ENCODE data around the gene DICER1.
A peak's percentile ranks its signal among the peaks of the same experiment; 100 is the strongest.

DICER1 gene

GRCh38 chr14:95101736-95102679 lies 55.3 kb downstream of the DICER1 start:
- no peak overlapping the region for H3K27ac ChIP-seq
- TF ChIP-seq, protein P1, sequence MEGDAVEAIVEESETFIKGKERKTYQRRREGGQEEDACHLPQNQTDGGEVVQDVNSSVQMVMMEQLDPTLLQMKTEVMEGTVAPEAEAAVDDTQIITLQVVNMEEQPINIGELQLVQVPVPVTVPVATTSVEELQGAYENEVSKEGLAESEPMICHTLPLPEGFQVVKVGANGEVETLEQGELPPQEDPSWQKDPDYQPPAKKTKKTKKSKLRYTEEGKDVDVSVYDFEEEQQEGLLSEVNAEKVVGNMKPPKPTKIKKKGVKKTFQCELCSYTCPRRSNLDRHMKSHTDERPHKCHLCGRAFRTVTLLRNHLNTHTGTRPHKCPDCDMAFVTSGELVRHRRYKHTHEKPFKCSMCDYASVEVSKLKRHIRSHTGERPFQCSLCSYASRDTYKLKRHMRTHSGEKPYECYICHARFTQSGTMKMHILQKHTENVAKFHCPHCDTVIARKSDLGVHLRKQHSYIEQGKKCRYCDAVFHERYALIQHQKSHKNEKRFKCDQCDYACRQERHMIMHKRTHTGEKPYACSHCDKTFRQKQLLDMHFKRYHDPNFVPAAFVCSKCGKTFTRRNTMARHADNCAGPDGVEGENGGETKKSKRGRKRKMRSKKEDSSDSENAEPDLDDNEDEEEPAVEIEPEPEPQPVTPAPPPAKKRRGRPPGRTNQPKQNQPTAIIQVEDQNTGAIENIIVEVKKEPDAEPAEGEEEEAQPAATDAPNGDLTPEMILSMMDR (IDR thresholded peaks at IDR 0.05): no peak
- TF ChIP-seq ZFX (IDR thresholded peaks at IDR 0.05; ENCODE audit: borderline replicate concordance): no peak

GRCh38 chr14:95098984-95099599 lies 58.2 kb downstream of the DICER1 start:
- no peak for TF ChIP-seq ZFX (IDR thresholded peaks at IDR 0.05; ENCODE audit: borderline replicate concordance)
- TF ChIP-seq, protein P1 (IDR thresholded peaks at IDR 0.05): peak; percentile 90
- H3K27ac ChIP-seq: no peak overlapping the region

GRCh38 chr14:95097385-95097784 lies 59.9 kb downstream of the DICER1 start:
- no peak overlapping the region for H3K27ac ChIP-seq
- TF ChIP-seq, protein P1 (IDR thresholded peaks at IDR 0.05): no peak
- no peak for TF ChIP-seq ZFX (IDR thresholded peaks at IDR 0.05; ENCODE audit: borderline replicate concordance)

GRCh38 chr14:95096476-95096875 lies 60.9 kb downstream of the DICER1 start:
- H3K27ac ChIP-seq: no peak overlapping the region
- TF ChIP-seq ZFX (IDR thresholded peaks at IDR 0.05; ENCODE audit: borderline replicate concordance): no peak
- TF ChIP-seq, protein P1 (IDR thresholded peaks at IDR 0.05): no peak

GRCh38 chr14:95095996-95096395 lies 61.3 kb downstream of the DICER1 start:
- no peak for TF ChIP-seq ZFX (IDR thresholded peaks at IDR 0.05; ENCODE audit: borderline replicate concordance)
- TF ChIP-seq, protein P1 (IDR thresholded peaks at IDR 0.05): no peak
- H3K27ac ChIP-seq: no peak overlapping the region

DNA sequence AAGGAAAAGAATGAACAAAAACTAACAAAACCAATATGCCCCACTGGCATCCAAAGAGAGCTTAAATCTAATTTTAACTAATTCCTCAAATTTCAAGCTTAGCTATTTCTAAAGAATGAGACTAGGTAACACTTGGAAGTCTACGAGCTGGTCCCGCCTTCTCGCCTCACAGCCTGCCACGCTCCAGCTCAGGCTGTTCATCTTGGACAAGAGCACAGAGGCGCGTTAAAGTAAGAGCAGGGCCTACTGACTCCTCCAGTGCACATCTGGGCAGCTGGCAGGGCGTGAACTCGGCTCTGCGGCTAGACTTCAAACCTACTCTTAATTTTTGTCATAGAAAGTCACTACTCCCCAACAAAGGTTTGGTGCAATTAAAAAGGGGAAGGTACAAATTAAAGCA lies 64.6 kb downstream of the DICER1 start:
- TF ChIP-seq, protein P1 (IDR thresholded peaks at IDR 0.05): no peak
- TF ChIP-seq ZFX (IDR thresholded peaks at IDR 0.05; ENCODE audit: borderline replicate concordance): no peak

DNA sequence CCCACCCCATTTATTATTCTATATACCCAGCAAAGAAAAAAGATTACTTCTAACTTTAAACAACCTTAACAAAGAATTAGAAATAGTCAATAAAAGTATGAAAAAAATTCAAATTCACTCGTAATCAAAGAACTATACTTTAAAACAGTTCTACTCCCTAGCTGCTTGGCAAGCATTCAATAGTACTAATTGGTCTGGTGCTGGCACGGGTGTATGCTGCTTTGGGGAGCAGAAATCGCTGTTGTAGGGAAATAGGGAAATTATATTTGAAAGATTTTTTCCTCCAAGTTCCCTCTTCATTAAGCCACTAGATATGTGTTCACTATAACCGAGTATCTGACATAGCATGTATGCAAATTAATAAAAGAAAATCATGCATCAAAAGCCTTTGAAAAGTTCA lies 65.7 kb downstream of the DICER1 start:
- TF ChIP-seq, protein P1 (IDR thresholded peaks at IDR 0.05): no peak
- TF ChIP-seq ZFX (IDR thresholded peaks at IDR 0.05; ENCODE audit: borderline replicate concordance): no peak
- no peak overlapping the region for H3K27ac ChIP-seq

More for the DNA sequence above, 64.6 kb downstream of the DICER1 start:
- no peak overlapping the region for H3K27ac ChIP-seq
